Fibroblast of mammary gland (primary cell): Measurements from ENCODE around the gene PHLDB2.

Experiments used
- DNase-seq: peaks from one replicate; pipeline ENCODE4 v3.0.0-alpha.2; 2010; ENCODE audit warnings: low read depth
- H3K4me3 ChIP-seq: 2 replicates; pipeline ENCODE4 v1.5.1; 2011; ENCODE audit warnings: low read depth, mild to moderate bottlenecking, low read length, moderate library complexity; ENCODE audit not compliant: control insufficient read depth
- TF ChIP-seq, protein P1 (sequence below): conservative IDR thresholded peaks from 2 replicates; pipeline ENCODE4 v1.5.1; 2011; ENCODE audit warnings: low read depth, low read length, inconsistent platforms; ENCODE audit not compliant: control insufficient read depth, insufficient read depth

PHLDB2 gene

DNA sequence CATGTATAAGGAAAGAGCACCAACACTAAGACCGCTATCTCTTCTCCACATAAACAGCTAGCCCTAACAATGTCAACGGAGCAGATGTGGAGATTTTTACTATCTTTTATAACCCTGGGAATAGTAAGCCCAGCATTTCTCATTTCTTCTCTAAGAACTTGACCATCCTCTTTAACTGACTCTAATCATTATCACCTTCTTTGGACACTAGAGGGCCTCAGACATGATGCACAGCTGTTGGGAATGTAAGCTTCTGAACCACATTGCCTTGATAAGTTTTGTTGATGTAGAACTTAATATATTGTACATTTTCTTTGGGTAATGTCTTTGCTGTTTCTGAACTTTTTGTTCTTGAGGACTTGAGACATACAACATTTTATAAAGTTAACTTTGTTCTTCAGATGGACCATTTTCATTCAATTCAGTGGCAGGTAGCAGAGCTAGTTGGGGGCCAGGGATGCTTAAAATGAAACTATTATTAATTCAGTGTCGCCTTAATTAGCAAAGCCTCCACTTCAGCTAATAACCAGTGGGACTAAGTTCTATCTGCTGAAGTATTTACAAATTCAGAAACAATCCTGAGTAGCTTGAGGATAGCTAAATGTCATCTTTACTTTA is 130.1 kb downstream of the PHLDB2 start:
- TF ChIP-seq, protein P1, sequence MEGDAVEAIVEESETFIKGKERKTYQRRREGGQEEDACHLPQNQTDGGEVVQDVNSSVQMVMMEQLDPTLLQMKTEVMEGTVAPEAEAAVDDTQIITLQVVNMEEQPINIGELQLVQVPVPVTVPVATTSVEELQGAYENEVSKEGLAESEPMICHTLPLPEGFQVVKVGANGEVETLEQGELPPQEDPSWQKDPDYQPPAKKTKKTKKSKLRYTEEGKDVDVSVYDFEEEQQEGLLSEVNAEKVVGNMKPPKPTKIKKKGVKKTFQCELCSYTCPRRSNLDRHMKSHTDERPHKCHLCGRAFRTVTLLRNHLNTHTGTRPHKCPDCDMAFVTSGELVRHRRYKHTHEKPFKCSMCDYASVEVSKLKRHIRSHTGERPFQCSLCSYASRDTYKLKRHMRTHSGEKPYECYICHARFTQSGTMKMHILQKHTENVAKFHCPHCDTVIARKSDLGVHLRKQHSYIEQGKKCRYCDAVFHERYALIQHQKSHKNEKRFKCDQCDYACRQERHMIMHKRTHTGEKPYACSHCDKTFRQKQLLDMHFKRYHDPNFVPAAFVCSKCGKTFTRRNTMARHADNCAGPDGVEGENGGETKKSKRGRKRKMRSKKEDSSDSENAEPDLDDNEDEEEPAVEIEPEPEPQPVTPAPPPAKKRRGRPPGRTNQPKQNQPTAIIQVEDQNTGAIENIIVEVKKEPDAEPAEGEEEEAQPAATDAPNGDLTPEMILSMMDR: peak; percentile 86
- peak; percentile 78 for DNase-seq

DNA sequence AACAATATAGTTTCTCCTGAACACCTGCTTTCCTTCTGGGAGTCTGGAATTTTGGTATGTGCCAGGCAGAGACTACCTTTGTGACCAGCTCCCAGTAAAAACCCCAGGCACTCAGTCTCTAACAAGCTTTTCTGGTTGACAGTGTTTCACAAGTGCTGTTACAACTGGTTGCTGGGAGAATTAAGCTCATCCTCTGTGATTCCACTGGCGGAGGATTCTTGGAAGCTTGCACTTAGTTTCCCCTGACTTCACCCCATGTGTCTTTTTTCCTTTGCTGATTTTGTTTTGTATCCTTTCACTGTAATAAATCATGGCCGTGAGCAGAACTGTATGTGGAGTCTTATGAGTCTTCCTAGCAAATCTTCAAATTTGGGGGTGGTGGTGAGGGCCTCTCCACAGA is 134.0 kb downstream of the PHLDB2 start:
- no peak for DNase-seq
- TF ChIP-seq, protein P1: no peak
- H3K4me3 ChIP-seq: no peak overlapping the region

More for the DNA sequence above, 130.1 kb downstream of the PHLDB2 start:
- no peak overlapping the region for H3K4me3 ChIP-seq

- TF ChIP-seq, protein P1: no peak
- DNase-seq: no peak
These were observed 139.8 kb downstream of the PHLDB2 start, which contains the start of gene TAGLN3 for GRCh38 chr3:111998636-111999483. Gene TAGLN3, plus strand, starts transcription at chr3:111998922. Its CDS starts 501 bp downstream, at chr3:111999423.

GRCh38 chr3:111999484-112000324 is 140.6 kb downstream of the PHLDB2 start:
- TF ChIP-seq, protein P1: no peak

More at GRCh38 chr3:111998636-111999483, 139.8 kb downstream of the PHLDB2 start, which contains the start of gene TAGLN3:
- peak within 1 kb of the TSS; percentile 57 for H3K4me3 ChIP-seq

DNA sequence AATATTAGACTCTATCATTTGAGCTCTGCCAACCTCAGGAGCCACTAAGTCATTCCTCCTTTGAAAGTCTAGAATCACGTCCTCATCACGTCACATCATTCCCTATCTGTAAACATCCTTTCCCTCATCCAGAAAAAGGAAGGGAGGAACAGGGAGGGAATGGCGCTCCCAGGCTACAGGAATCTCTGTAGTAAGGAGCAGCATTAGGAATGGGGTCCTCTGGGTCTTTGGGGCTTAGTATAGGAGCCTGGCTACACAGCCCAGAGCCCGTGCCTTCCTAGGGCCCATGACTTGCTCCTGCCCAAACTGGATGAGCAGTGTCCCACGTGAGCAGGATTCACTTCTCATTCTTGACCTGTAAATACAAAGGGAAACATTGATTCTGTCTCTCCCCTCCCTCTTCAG is 141.3 kb downstream of the PHLDB2 start:
- no peak overlapping the region for H3K4me3 ChIP-seq
- no peak for DNase-seq
- TF ChIP-seq, protein P1: no peak

More at GRCh38 chr3:111999484-112000324, 140.6 kb downstream of the PHLDB2 start:
- H3K4me3 ChIP-seq: peak overlapping the region; percentile 57
- no peak for DNase-seq

DNA sequence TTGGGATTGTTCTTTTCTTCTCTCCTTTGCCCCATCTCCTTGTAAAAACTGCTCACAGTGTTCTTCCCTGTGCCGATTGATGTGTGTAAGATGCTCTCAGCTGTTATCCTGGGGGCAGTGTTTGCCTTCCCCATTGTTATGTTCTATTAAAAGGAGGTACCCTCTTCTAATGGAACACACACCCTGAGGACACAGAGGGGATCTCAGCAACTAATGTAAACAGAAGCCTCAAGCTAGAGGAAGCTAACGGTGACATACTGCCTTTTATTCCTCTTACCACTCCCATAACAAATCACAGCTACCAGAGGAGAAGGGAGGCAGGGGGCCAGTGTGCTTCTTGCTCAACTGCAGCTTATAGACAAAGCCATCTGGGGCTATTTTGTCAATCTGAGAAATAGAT is 141.9 kb downstream of the PHLDB2 start:
- DNase-seq: no peak
- TF ChIP-seq, protein P1: no peak
- no peak overlapping the region for H3K4me3 ChIP-seq
